ENCODE data around the gene ATAD2B.

GRCh38 chr2:23924589-23925359 lies 2.1 kb downstream of the ATAD2B start:
- TF ChIP-seq CTCF (conservative IDR thresholded peaks at IDR 0.05; ENCODE audit: low read length) = no peak
- no peak for TF ChIP-seq EZH2phosphoT487 (IDR thresholded peaks at IDR 0.05; ENCODE audit: borderline replicate concordance, low read depth, low read length)

All from OCI-LY7 (cell line).